OCI-LY1 (cell line): ENCODE data around the gene USP38.

Experiments
- H2AFZ ChIP-seq: fragments of 200-600 bp; sonication (generic), shearing (Covaris generic); 2 replicates; pipeline ENCODE4 v1.6.0; 2014; ENCODE audit warnings: antibody characterized with exemption, mild to moderate bottlenecking, low read length
- H3F3A ChIP-seq: fragments of 200-600 bp; sonication (generic), shearing (Covaris generic); 2 replicates; pipeline ENCODE4 v1.6.0; 2014; ENCODE audit warnings: mild to moderate bottlenecking, antibody characterized with exemption, low read length, moderate library complexity; ENCODE audit not compliant: insufficient read depth
- H3K27ac ChIP-seq: fragments of 200-600 bp; sonication (generic); 2 replicates; pipeline ENCODE4 v1.5.1; 2014; ENCODE audit warnings: low read length, mixed run types, mild to moderate bottlenecking, low read depth; ENCODE audit not compliant: poor library complexity, severe bottlenecking
- H3K27me3 ChIP-seq: fragments of 200-600 bp; sonication (generic); 2 replicates; pipeline ENCODE4 v1.6.0; 2014; ENCODE audit warnings: antibody characterized with exemption, mild to moderate bottlenecking, low read length, moderate library complexity; ENCODE audit not compliant: insufficient read depth
- H3K36me3 ChIP-seq: fragments of 200-600 bp; sonication (generic); 2 replicates; pipeline ENCODE4 v1.6.1; 2014; ENCODE audit warnings: mild to moderate bottlenecking, antibody characterized with exemption, low read length, moderate library complexity, mixed read lengths; ENCODE audit not compliant: insufficient read depth
- H3K4me1 ChIP-seq: fragments of 200-600 bp; sonication (generic); 2 replicates; pipeline ENCODE4 v1.5.1; 2014; ENCODE audit warnings: mild to moderate bottlenecking, low read length, moderate library complexity; ENCODE audit not compliant: insufficient read depth, severe bottlenecking
- H3K4me2 ChIP-seq: fragments of 200-600 bp; sonication (generic), shearing (Covaris generic); 2 replicates; pipeline ENCODE4 v1.6.1; 2014; ENCODE audit warnings: low read length
- H3K4me3 ChIP-seq: fragments of 200-600 bp; sonication (generic); 2 replicates; pipeline ENCODE4 v1.5.1; 2014; ENCODE audit warnings: low read length, low read depth, mild to moderate bottlenecking, mixed read lengths; ENCODE audit not compliant: poor library complexity, severe bottlenecking
- H3K79me2 ChIP-seq: fragments of 200-600 bp; shearing (Covaris generic); 2 replicates; pipeline ENCODE4 v1.6.1; 2016; ENCODE audit warnings: mixed run types, low read length, mixed read lengths; ENCODE audit not compliant: insufficient read depth
- H3K9ac ChIP-seq: fragments of 200-600 bp; sonication (generic), shearing (Covaris generic); 2 replicates; pipeline ENCODE4 v1.6.1; 2014; ENCODE audit warnings: mild to moderate bottlenecking, low read length, mixed read lengths
- H3K9me2 ChIP-seq: fragments of 200-600 bp; sonication (generic), shearing (Covaris generic); 2 replicates; pipeline ENCODE4 v1.6.1; 2014; ENCODE audit warnings: low read depth, mild to moderate bottlenecking, low read length, mixed read lengths
- H3K9me3 ChIP-seq: fragments of 200-600 bp; shearing (Covaris generic); 2 replicates; pipeline ENCODE4 v1.6.1; 2014; ENCODE audit warnings: low read length, mixed read lengths
- H4K20me1 ChIP-seq: fragments of 200-600 bp; sonication (generic), shearing (Covaris generic); 2 replicates; pipeline ENCODE4 v1.6.0; 2016; ENCODE audit warnings: mild to moderate bottlenecking, low read length; ENCODE audit not compliant: insufficient read depth
- EZH2 ChIP-seq: fragments of 200-600 bp; sonication (generic), shearing (Covaris generic); IDR thresholded peaks from 2 replicates; pipeline ENCODE4 v1.8.0; 2017; ENCODE audit warnings: borderline replicate concordance, mixed run types, mild to moderate bottlenecking, antibody characterized with exemption, low read length, moderate library complexity, mixed read lengths
- TF ChIP-seq, protein P1 (sequence below): fragments of 200-600 bp; sonication (generic), shearing (Covaris generic); IDR thresholded peaks from 2 replicates; pipeline ENCODE4 v1.5.1; 2017; ENCODE audit warnings: mild to moderate bottlenecking, antibody characterized with exemption, low read length, moderate library complexity, mixed read lengths

The USP38 gene

DNA sequence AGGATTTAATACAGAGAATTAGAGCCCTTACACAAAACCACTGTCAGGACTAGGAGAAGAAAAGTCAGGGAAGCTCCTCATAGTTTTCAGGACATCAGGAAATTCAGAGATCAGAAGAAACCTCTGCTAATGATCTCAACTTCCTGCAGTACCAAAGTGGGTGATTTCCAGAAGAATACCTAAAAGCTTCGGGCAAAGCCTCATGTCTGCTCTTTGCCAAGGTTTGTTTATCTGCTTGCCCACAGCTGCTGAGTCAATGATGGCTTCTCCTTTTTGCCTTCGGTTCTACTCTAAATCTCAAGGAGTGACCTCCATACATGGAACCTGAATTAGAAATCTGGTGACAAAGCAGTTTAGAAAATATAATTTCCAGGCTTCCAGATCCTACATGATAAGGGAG is 68.4 kb downstream of the USP38 start:
- no peaks in the 10 kb centered on the region for H3K79me2 ChIP-seq
- H3K36me3 ChIP-seq, result no peaks in the 10 kb centered on the region
- H3K9me2 ChIP-seq, result no peaks in the 10 kb centered on the region
- TF ChIP-seq, protein P1, sequence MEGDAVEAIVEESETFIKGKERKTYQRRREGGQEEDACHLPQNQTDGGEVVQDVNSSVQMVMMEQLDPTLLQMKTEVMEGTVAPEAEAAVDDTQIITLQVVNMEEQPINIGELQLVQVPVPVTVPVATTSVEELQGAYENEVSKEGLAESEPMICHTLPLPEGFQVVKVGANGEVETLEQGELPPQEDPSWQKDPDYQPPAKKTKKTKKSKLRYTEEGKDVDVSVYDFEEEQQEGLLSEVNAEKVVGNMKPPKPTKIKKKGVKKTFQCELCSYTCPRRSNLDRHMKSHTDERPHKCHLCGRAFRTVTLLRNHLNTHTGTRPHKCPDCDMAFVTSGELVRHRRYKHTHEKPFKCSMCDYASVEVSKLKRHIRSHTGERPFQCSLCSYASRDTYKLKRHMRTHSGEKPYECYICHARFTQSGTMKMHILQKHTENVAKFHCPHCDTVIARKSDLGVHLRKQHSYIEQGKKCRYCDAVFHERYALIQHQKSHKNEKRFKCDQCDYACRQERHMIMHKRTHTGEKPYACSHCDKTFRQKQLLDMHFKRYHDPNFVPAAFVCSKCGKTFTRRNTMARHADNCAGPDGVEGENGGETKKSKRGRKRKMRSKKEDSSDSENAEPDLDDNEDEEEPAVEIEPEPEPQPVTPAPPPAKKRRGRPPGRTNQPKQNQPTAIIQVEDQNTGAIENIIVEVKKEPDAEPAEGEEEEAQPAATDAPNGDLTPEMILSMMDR, result no peak
- no peak for TF ChIP-seq EZH2
- H3K4me1 ChIP-seq, result no peaks in the 10 kb centered on the region
- no peak overlapping the region for H2AFZ ChIP-seq
- H3F3A ChIP-seq, result no peaks in the 10 kb centered on the region
- no peak overlapping the region for H3K27ac ChIP-seq
- H3K27me3 ChIP-seq, result no peaks in the 10 kb centered on the region
- H4K20me1 ChIP-seq, result no peaks in the 10 kb centered on the region
- no peak overlapping the region for H3K4me3 ChIP-seq
- H3K4me2 ChIP-seq, result no peak overlapping the region
- H3K9ac ChIP-seq, result no peak overlapping the region
- H3K9me3 ChIP-seq, result no peaks in the 10 kb centered on the region

DNA sequence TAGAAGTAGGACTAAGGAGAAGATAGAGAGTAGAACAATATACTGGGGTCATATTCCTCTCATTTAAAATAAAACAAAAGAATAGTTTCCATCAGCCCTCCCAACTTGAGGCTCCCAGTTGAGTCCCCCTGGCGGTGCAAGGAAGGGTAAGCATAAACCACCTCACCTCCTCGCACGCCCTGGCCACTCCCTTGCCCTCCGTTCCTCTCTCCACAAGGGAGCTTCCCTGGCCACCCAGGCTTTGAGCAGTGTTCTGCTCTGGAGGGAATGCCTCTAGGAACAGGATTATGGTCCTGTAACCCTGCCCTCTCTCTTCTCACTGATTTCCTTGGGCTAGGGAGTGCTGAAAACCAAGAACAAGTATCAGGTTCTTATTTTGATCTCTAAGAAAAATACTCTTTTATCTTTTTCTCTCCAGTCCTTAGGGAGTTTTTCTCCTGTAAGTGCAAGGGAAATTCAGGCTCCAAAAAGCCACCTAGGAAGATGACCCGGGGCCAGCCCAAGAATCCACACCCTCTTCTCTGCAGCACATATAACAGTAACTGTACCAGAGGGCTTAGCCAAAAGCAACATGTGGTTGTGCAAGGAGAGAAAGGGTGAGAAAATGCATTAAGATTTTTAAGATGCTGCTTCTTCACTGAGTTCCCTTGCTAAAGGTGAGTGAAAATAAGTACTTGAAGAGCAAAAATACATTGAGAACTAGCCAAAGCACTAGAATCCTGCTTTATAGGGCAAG is 69.9 kb downstream of the USP38 start:
- H3K79me2 ChIP-seq, result no peaks in the 10 kb centered on the region
- no peaks in the 10 kb centered on the region for H3K9me2 ChIP-seq

DNA sequence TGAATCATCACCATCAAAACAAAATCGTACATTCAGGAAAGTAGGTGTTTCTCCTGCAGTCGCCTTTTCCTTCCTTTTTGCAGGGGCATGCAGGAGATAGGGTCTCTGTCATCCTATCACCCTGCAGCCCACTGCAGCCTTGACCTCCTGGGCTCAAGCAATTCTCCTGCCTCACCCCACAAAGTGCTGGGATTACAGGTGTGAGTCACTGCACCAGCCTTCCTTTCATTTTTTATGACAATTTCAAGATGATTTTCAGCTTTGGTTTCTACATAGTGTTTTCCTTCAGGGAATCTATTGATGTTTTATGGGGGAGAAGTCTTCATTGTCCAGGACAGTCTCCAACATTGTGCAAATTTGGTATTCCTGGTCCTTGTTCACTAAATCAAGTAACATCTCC is 71.7 kb downstream of the USP38 start:
- Histone ChIP-seq H3K79me2 (no peaks in the 10 kb centered on the region), H3K9me2 (no peaks in the 10 kb centered on the region), H3K27me3 (no peaks in the 10 kb centered on the region), H3K4me3 (no peak overlapping the region), H3K36me3 (no peaks in the 10 kb centered on the region), H3K27ac (no peak overlapping the region), H3K9me3 (no peaks in the 10 kb centered on the region), H2AFZ (no peak overlapping the region), H4K20me1 (no peaks in the 10 kb centered on the region), H3F3A (no peaks in the 10 kb centered on the region), H3K9ac (no peak overlapping the region), H3K4me2 (no peak overlapping the region), H3K4me1 (no peaks in the 10 kb centered on the region)
- TF ChIP-seq EZH2, result no peak
- TF ChIP-seq, protein P1, result no peak

More for the DNA sequence above, 69.9 kb downstream of the USP38 start:
- H3K27me3 ChIP-seq, result no peaks in the 10 kb centered on the region
- H4K20me1 ChIP-seq, result no peaks in the 10 kb centered on the region
- H3F3A ChIP-seq, result no peaks in the 10 kb centered on the region
- H3K4me2 ChIP-seq, result no peak overlapping the region
- H3K4me1 ChIP-seq, result no peaks in the 10 kb centered on the region
- no peaks in the 10 kb centered on the region for H3K9me3 ChIP-seq
- H2AFZ ChIP-seq, result no peak overlapping the region
- no peak overlapping the region for H3K4me3 ChIP-seq
- TF ChIP-seq EZH2, result no peak
- TF ChIP-seq, protein P1, result 0 out of 2 replicates have a peak, but pooled peaks have one; percentile 15
- no peaks in the 10 kb centered on the region for H3K36me3 ChIP-seq
- no peak overlapping the region for H3K9ac ChIP-seq
- H3K27ac ChIP-seq, result no peak overlapping the region
